ENCODE results near the gene KLLN. TPM values are rescaled to one million over a fixed set of nuclear protein-coding genes. Genes with fewer than 3 reads are reported as not detected.

KLLN gene
- total and polyA plus RNA-seq, 9 of the 15 experiments (the other 6 are each of a cell fraction or from before 2014, with no cell fraction given), result 0.07 to 0.40 (median 0.25) TPM

DNA sequence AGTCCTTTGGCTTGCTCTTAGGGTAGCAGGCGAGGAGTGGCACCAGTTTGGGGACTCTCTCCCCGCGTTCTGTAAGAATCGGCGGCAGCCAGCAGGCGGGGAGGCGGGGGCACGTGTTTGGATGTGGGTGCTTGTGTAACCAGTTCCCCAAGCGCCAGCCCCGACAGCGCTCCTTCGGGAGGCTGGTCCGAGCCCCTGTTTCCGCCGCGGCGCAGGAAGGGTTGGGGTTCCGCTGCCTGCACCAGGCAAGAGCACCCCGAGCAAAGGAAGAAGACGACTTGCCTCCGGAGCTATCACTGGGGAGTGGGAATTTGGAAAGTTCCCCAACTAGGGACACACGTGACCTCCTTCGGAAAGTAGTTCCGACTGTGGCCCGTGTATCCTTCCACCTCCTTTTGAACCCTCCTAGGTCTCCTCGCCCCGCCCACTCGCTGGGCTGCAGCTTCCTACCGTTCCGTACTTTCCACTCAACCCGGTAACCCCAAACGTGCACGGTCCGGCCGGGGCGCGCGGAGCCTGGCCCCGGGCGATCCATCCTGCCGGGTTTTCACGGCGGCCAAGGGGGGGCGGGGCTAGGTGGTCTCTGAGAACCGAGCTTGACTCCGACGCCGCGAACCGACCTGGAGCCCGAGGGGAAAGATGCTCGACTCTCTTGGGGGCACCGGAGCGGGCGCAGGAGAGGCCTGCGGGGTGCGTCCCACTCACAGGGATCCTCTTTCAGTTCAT is 1.2 kb downstream of the KLLN start (continued):
- peak; percentile 72 for TF ChIP-seq NFRKB (IDR thresholded peaks at IDR 0.05; ENCODE audit: low read depth)
- TF ChIP-seq, protein P1, sequence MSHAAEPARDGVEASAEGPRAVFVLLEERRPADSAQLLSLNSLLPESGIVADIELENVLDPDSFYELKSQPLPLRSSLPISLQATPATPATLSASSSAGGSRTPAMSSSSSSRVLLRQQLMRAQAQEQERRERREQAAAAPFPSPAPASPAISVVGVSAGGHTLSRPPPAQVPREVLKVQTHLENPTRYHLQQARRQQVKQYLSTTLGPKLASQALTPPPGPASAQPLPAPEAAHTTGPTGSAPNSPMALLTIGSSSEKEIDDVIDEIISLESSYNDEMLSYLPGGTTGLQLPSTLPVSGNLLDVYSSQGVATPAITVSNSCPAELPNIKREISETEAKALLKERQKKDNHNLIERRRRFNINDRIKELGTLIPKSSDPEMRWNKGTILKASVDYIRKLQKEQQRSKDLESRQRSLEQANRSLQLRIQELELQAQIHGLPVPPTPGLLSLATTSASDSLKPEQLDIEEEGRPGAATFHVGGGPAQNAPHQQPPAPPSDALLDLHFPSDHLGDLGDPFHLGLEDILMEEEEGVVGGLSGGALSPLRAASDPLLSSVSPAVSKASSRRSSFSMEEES (CRISPR knock-in tag; IDR thresholded peaks at IDR 0.05), result peak; percentile 92
- TF ChIP-seq ZNF436 (CRISPR knock-in tag; IDR thresholded peaks at IDR 0.05), result no peak
- no peak for TF ChIP-seq KDM2B (CRISPR knock-in tag; IDR thresholded peaks at IDR 0.05)
- TF ChIP-seq SRSF9 (IDR thresholded peaks at IDR 0.05; ENCODE audit: borderline replicate concordance, low read depth, low read length), result no peak
- no peak for TF ChIP-seq ZFP30 (CRISPR knock-in tag; IDR thresholded peaks at IDR 0.05; ENCODE audit: borderline replicate concordance)
- TF ChIP-seq ZNF668 (CRISPR knock-in tag; IDR thresholded peaks at IDR 0.05), result no peak
- no peak for TF ChIP-seq SIRT6 (IDR thresholded peaks at IDR 0.05; ENCODE audit: low read depth, low read length)
- no peak for TF ChIP-seq SMARCE1 (IDR thresholded peaks at IDR 0.05)
- no peak for TF ChIP-seq ZNF76 (CRISPR knock-in tag; IDR thresholded peaks at IDR 0.05; ENCODE audit: borderline replicate concordance)
- TF ChIP-seq ZNF274 (IDR thresholded peaks at IDR 0.05; ENCODE audit: borderline replicate concordance, low read depth, low read length), result no peak
- TF ChIP-seq EGR1 (conservative IDR thresholded peaks at IDR 0.05), result peak; percentile 58
- TF ChIP-seq, protein P2, sequence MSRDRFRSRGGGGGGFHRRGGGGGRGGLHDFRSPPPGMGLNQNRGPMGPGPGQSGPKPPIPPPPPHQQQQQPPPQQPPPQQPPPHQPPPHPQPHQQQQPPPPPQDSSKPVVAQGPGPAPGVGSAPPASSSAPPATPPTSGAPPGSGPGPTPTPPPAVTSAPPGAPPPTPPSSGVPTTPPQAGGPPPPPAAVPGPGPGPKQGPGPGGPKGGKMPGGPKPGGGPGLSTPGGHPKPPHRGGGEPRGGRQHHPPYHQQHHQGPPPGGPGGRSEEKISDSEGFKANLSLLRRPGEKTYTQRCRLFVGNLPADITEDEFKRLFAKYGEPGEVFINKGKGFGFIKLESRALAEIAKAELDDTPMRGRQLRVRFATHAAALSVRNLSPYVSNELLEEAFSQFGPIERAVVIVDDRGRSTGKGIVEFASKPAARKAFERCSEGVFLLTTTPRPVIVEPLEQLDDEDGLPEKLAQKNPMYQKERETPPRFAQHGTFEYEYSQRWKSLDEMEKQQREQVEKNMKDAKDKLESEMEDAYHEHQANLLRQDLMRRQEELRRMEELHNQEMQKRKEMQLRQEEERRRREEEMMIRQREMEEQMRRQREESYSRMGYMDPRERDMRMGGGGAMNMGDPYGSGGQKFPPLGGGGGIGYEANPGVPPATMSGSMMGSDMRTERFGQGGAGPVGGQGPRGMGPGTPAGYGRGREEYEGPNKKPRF (IDR thresholded peaks at IDR 0.05; ENCODE audit: low read depth, low read length), result no peak
- TF ChIP-seq SPI1 (IDR thresholded peaks at IDR 0.05; ENCODE audit: borderline replicate concordance, low read depth, low read length), result no peak
- TF ChIP-seq TAF7 (tag; IDR thresholded peaks at IDR 0.05), result peak; percentile 58; the same call in 1 of the 2 replicates
- peak; percentile 47; the same call in 1 of the 2 replicates for TF ChIP-seq ZNF12 (CRISPR knock-in tag; IDR thresholded peaks at IDR 0.05)
- TF ChIP-seq U2AF2 (optimal IDR thresholded peaks at IDR 0.05; ENCODE audit: low read depth, low read length), result no peak
- TF ChIP-seq SOX6 (IDR thresholded peaks at IDR 0.05), result no peak
- TF ChIP-seq RHOXF2B (CRISPR knock-in tag; conservative IDR thresholded peaks at IDR 0.05), result no peak
- TF ChIP-seq NFIC (IDR thresholded peaks at IDR 0.05), result peak; percentile 43
- no peak for TF ChIP-seq GABPB2 (CRISPR knock-in tag; conservative IDR thresholded peaks at IDR 0.05)
- TF ChIP-seq, protein P3, sequence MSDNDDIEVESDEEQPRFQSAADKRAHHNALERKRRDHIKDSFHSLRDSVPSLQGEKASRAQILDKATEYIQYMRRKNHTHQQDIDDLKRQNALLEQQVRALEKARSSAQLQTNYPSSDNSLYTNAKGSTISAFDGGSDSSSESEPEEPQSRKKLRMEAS (CRISPR knock-in tag; IDR thresholded peaks at IDR 0.05), result peak; percentile 85
- TF ChIP-seq SAP30 (IDR thresholded peaks at IDR 0.05; ENCODE audit: borderline replicate concordance, insufficient read depth, low read depth, low read length, poor library complexity, severe bottlenecking), result peak; percentile 76
- TF ChIP-seq RBM22 (IDR thresholded peaks at IDR 0.05; ENCODE audit: low read depth, low read length, poor library complexity, severe bottlenecking), result no peak
- TF ChIP-seq NCOA1 (IDR thresholded peaks at IDR 0.05; ENCODE audit: low read depth), result no peak
- peak; percentile 94 for TF ChIP-seq BHLHE40 (IDR thresholded peaks at IDR 0.05; ENCODE audit: low read length)
- TF ChIP-seq PCBP2 (IDR thresholded peaks at IDR 0.05; ENCODE audit: low read depth, low read length, poor library complexity, severe bottlenecking), result no peak
- no peak for TF ChIP-seq MCM5 (IDR thresholded peaks at IDR 0.05; ENCODE audit: low read depth)
